Activated T-cell treated with anti-CD3 and anti-CD28 coated beads, Interleukin-2, amount 50 U/mL, for 72 hours (primary cell): Measurements from ENCODE around the gene LRRN2. TPM values are rescaled to one million over a fixed set of nuclear protein-coding genes. Genes with fewer than 3 reads are reported as not detected.
"Not testable (repeated sequence)": the region's sequence is repeated elsewhere in the genome, so short reads cannot be mapped to it uniquely, and the experiment has no call there.

Source experiments
- ATAC-seq, 2 donors: fragments of 150-1000 bp; cut with Tn5 transposase; replicated peaks in 1 of 2; 2 replicates each; pipeline ENCODE4 v1.10.0; 2021; ENCODE audit warnings: moderate library complexity in 2 of 2, mild to moderate bottlenecking in 1 of 2
- DNase-seq, 2 donors: peaks; one replicate each; pipeline ENCODE4 v3.0.0; 2021 to 2022; ENCODE audit warnings: mixed read lengths in 1 of 2
- H3K27ac Mint-ChIP-seq: one replicate; pipeline ENCODE4 v1.8.0; 2022; ENCODE audit warnings: mild to moderate bottlenecking, moderate library complexity, mixed read lengths
- H3K27me3 Mint-ChIP-seq: one replicate; pipeline ENCODE4 v1.8.0; 2022; ENCODE audit warnings: low read depth, mixed read lengths
- H3K36me3 Mint-ChIP-seq, 2 donors: one replicate each; pipeline ENCODE4 v1.8.0; 2022; ENCODE audit warnings: mixed read lengths in 2 of 2, mild to moderate bottlenecking in 1 of 2; ENCODE audit not compliant: insufficient read depth in 2 of 2
- H3K4me1 Mint-ChIP-seq: one replicate; pipeline ENCODE4 v1.8.0; 2022; ENCODE audit warnings: low read depth, mixed read lengths
- H3K4me3 Mint-ChIP-seq, 2 donors: one replicate each; pipeline ENCODE4 v1.8.0; 2022; ENCODE audit warnings: mild to moderate bottlenecking in 2 of 2, mixed read lengths in 2 of 2, moderate library complexity in 2 of 2
- H3K9me3 Mint-ChIP-seq, 2 donors: one replicate each; pipeline ENCODE4 v1.8.0; 2022; ENCODE audit warnings: mixed read lengths in 2 of 2
- total RNA-seq, 2 donors: library from RNA; stranded (reverse); gene quantifications; one replicate each; pipeline ENCODE4 v1.2.3, GENCODE V29; 2022

The LRRN2 gene
- total RNA-seq, 2 donors from 2014 or later, result not detected

DNA sequence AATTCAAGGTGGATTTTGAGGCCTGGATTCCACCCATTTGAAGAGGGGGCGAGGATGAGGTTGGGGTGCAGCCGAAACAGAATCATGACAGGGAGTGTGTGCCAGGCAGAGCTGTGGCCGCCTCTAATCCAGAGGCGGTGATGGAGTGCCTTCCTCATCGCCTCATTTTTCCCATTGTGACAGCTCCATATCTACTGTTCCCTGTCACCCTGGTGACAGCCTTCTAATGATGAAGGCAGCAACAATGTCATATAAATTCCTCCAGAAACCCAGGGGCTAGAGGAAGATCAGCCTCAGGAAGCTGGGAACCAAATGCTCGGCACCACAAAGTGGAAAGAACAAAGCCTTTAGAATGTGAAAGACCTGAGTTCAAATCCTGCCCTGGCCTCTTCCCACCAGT is 42.0 kb downstream of the LRRN2 start:
- no peaks in the 10 kb centered on the region for H3K36me3 Mint-ChIP-seq
- no peak for ATAC-seq
- H3K4me1 Mint-ChIP-seq, result peaks cover 6% of the 10 kb centered on the region
- H3K4me3 Mint-ChIP-seq, result no peak overlapping the region
- no peak for DNase-seq
- peaks cover 5% of the 10 kb centered on the region for H3K27me3 Mint-ChIP-seq
- no peak overlapping the region for H3K27ac Mint-ChIP-seq
- H3K9me3 Mint-ChIP-seq, result no peaks in the 10 kb centered on the region

DNA sequence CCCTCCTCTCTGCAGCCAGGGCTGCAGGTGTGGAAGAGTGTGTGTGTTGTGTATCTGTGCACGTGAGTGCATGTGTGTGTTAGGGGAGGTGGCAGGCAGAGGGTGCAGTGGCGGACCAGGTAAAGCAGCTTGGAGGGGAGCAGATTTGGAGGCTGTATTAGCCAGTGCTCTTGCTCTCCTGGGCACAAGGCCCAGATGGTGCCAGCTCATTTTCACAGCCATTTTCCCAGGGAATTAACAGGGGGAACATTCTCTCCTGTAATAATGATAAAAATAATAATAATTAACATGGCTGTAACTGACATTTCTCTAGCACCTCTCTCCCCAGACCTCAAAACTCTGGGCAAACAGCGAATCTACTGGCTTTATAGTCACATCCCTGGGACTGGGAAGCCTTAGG is 43.6 kb downstream of the LRRN2 start:
- Mint-ChIP-seq H3K9me3 (no peaks in the 10 kb centered on the region), H3K27me3 (peaks cover 5% of the 10 kb centered on the region), H3K36me3 (no peaks in the 10 kb centered on the region), H3K4me1 (no peaks in the 10 kb centered on the region), H3K4me3 (no peak overlapping the region), H3K27ac (no peak overlapping the region)
- no peak for DNase-seq
- ATAC-seq, result no peak

DNA sequence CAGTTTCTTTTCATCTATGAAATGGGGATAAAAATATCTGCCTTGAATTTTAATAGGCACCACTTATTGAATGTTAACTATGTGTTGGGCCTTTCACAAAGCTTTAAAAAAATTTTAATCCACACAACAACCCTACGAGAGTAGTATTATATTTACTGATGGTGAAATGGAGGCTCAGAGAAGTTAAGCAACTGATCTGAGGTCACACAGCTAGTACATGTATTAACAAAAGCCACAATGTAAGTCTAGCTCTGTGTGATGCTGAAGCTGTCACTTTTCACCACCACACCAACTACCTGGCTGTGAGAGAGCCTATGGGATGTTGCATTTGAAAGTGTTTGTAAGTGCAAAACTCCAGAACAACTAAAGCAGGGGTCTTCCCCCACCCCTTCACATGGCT is 44.1 kb downstream of the LRRN2 start:
- DNase-seq (no peak), ATAC-seq (no peak)
- Mint-ChIP-seq H3K4me1 (no peaks in the 10 kb centered on the region), H3K27me3 (peaks cover 5% of the 10 kb centered on the region), H3K27ac (no peak overlapping the region), H3K4me3 (no peak overlapping the region), H3K9me3 (no peaks in the 10 kb centered on the region), H3K36me3 (no peaks in the 10 kb centered on the region)

DNA sequence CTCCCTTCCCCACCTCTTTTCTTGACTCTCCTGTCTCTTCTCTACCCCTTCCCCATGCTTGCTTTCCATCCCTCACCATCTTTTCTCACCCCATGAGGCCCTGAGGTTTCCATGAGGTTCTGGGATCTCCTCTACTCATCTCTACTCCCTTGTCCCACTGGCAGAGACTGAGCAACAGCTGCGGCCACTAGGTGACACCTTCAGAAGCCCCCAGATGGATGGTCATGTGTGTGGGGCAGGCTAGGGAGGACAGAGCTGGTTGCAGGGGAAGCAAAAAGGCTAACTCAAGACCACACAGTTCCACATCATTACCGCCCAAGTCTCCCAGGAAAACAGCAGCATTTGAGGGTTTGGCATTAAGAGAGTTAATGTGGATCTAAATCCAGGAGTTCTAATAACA is 45.0 kb downstream of the LRRN2 start:
- Mint-ChIP-seq H3K27ac (no peak overlapping the region), H3K4me1 (no peaks in the 10 kb centered on the region), H3K27me3 (peaks cover 12% of the 10 kb centered on the region), H3K4me3 (no peak overlapping the region), H3K36me3 (no peaks in the 10 kb centered on the region), H3K9me3 (no peaks in the 10 kb centered on the region)
- no peak for DNase-seq
- no peak for ATAC-seq

DNA sequence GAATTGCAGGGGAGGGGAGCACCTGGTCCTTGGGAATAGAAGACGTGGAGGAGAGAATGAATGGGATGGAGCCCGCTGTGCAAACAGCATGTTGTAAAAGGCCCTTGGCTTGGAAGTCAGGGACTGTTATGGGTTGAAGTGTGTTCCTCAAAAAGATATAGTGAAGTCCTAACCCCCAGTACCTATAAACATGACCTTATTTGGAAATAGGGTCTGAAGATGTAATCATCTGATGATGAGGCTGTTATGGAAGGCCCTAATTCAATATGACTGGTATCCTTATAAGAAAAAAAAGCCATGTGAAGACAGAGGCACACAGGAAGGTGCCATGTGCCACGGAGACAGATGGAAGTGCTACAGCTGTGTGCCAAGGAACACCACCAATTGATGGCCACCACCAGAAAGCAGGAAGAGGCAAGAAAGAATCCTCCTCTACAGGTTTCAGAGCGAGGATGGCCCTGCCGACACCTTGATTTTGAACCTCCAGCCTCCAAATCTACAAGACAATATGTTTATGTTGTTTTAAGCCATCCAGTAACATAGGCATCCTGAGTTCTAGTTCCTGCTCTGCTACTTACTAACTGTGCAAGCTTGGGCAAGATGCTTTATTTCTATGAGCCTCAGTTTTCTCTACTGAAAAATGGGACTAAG is 51.2 kb downstream of the LRRN2 start:
- no peaks in the 10 kb centered on the region for H3K9me3 Mint-ChIP-seq
- H3K4me3 Mint-ChIP-seq, result no peak overlapping the region
- peaks cover 24% of the 10 kb centered on the region for H3K27me3 Mint-ChIP-seq
- no peaks in the 10 kb centered on the region for H3K4me1 Mint-ChIP-seq
- H3K36me3 Mint-ChIP-seq, result no peaks in the 10 kb centered on the region
- ATAC-seq (no peak), DNase-seq (no peak)
- no peak overlapping the region for H3K27ac Mint-ChIP-seq

DNA sequence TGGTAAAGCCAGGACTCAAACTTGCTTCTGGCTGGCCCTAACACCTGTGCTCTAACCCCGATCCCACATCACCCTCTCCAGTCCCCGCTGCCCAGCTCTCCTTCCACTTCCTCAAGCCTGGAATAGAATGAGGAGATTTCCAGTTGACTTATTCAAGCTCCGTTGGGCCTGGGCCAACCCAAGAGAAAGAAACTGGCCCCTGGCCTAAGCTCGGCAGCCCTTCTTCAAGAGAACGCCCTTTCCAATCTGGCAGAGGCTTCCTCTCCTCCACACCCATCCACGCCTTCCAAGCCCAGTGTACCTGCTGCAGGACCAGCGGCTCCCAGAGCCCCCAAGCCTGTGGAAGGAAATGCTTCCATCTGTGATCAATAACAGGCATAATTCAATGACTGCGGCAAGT is 51.9 kb downstream of the LRRN2 start:
- DNase-seq (no peak), ATAC-seq (no peak)
- Mint-ChIP-seq H3K9me3 (no peaks in the 10 kb centered on the region), H3K4me1 (no peaks in the 10 kb centered on the region), H3K36me3 (no peaks in the 10 kb centered on the region), H3K27me3 (peaks cover 24% of the 10 kb centered on the region), H3K27ac (no peak overlapping the region), H3K4me3 (no peak overlapping the region)

DNA sequence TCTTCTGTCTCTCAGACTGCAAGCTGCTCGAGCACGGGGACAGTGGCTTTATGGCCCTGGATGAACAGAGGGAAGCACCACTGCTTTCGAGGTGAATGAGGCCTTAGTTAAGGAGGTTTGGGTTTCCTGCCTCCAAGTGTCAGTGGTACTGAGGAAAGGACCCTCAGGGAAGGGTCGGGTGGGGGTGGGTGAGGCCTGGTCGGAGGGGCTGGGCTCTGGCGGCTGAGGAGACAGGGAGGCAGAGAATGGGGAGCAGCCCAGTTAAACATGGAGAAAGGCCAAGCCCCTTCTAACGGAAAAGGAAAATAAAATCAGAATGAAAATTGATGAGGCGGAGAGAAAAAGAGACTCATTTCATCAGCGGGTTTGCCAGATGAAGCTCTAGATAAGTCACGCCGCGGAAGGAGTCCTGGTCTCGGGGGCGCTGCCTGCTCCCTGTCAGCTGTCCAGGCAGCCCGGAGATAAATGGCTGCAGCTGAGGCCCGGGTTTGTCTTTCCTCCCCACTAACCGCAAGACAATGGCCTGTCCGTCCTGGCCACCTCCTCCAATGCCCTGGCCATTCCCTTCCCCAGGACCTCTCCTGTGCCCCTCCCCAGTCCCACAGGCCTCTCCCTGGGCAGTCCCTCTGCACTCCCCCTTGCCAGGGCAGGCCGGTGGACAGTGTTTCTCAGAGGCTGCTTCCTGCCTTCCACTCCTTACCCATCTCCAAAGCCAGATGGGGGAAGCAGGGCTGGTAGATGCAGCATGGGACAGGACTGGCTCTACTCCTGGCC is 55.2 kb downstream of the LRRN2 start:
- ATAC-seq (no peak), DNase-seq (no peak)
- Mint-ChIP-seq H3K9me3 (no peaks in the 10 kb centered on the region), H3K4me1 (no peaks in the 10 kb centered on the region), H3K36me3 (no peaks in the 10 kb centered on the region), H3K27me3 (peaks cover 14% of the 10 kb centered on the region), H3K27ac (no peak overlapping the region), H3K4me3 (no peak overlapping the region)

DNA sequence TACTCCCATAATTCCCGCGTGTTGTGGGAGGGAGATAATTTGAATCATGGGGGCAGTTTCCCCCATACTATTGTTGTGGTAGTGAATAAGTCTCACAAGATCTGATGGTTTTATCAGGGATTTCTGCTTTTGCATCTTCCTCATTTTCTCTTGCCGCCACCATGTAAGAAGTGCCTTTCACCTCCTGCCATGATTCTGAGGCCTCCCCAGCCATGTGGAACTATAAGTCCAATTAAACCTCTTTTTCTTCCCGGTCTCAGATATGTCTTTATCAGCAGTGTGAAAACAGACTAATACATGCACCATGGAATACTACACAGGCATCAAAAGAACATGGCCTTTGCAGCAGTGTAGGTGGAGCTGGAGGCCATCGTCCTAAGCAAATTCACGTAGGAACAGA is 56.1 kb downstream of the LRRN2 start:
- not testable (repeated sequence) for H3K36me3 Mint-ChIP-seq, H3K27ac Mint-ChIP-seq, H3K4me1 Mint-ChIP-seq, H3K9me3 Mint-ChIP-seq, DNase-seq, ATAC-seq, H3K4me3 Mint-ChIP-seq
- peaks cover 14% of the 10 kb centered on the region for H3K27me3 Mint-ChIP-seq

DNA sequence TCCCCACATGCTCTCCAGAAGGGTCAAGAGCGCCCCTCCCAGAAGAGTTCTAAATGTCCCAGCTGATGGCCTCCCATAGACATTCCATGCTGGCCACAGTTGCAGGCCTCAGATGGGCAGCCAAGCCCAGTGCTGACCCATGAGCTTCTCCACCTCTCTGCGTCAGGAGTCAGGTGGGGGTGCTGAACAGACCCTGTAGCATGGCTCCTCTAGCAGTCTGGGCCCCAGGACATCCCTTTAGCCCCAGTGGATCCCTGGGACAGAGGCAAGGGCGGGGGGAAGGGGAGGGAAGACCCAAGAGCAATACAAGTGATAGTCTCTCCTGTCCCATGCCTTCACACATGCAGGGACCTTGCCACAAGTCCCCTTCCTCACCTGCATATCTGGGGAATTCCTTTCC is 56.7 kb downstream of the LRRN2 start:
- ATAC-seq, result no peak
- Mint-ChIP-seq H3K9me3 (no peaks in the 10 kb centered on the region), H3K4me3 (no peak overlapping the region), H3K27me3 (peaks cover 14% of the 10 kb centered on the region), H3K27ac (no peak overlapping the region), H3K4me1 (no peaks in the 10 kb centered on the region), H3K36me3 (no peaks in the 10 kb centered on the region)
- no peak for DNase-seq

DNA sequence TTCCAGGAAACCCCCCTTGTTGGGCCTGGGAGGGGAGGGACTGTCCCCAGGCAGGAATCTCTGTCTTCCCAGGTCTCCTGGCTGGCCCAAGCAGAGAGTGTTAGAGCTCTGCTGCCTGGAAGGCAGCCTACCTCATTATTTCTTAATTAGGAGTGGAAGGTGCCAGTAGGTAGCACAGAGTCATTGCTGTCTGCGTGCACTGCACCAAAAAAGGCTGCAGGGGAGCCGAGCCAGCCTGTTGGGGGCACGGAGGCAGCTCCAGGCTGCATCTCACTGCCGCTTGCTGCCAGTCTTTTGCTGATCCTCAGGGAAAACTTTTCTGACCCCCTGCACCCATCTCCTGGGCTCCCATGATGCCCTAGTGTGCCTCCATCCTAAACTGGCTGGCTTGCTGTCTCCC is 58.1 kb downstream of the LRRN2 start:
- H3K36me3 Mint-ChIP-seq, result no peaks in the 10 kb centered on the region
- DNase-seq (no peak), ATAC-seq (no peak)
- H3K9me3 Mint-ChIP-seq, result no peaks in the 10 kb centered on the region
- no peak overlapping the region for H3K4me3 Mint-ChIP-seq
- no peak overlapping the region for H3K27ac Mint-ChIP-seq
- H3K27me3 Mint-ChIP-seq, result peaks cover 14% of the 10 kb centered on the region
- no peaks in the 10 kb centered on the region for H3K4me1 Mint-ChIP-seq

DNA sequence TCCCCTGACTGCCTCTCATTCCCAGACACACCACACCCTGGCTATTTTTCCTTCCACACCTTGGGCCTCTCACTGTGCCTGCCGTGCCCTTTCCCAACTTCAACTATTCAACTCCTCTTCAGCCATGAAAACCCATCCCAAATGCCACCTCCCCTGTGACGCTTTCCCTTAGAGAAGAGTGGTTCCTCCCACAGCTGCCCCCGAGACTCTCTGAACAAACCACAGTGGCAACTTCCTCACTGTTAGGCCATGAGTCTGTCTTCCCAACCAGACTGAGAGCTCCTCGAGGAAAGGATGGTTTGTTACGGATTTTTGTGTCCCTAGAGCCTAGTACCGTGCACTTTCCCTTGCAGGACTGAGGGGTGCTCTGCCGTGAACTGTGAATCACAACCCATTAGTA is 59.2 kb downstream of the LRRN2 start:
- DNase-seq (no peak), ATAC-seq (no peak)
- Mint-ChIP-seq H3K9me3 (no peaks in the 10 kb centered on the region), H3K4me1 (no peaks in the 10 kb centered on the region), H3K27me3 (peaks cover 8% of the 10 kb centered on the region), H3K27ac (no peak overlapping the region), H3K36me3 (no peaks in the 10 kb centered on the region), H3K4me3 (no peak overlapping the region)

DNA sequence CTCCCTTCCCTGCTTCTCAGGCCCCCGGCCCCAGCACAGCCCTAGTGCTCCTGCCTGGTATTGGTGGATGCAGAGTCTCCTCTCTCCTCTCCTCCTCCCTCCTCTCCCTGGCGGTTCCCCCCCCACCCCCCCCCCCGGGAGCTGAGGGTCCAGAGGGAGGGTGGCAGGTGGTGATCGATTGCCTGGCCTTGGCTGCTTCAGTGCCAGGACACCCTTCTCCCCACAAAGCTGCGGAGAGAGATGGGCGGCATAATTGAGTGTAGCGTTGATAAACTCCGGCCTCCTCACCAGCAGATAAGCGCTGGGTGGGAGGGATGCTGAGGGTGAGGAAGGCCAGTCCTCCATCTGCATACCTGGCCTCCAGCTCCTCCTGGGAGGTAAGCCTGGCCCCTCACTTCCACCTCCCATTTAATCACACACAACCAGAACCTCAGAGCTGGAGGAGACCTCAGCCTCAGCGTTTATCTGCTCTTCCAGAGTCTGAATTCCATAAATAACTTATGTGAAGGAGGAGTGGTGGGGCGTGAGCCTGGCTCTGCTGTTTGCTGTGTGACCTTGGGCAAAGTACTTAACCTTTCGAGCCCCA is 60.8 kb downstream of the LRRN2 start:
- H3K4me3 Mint-ChIP-seq, result no peak overlapping the region
- no peak overlapping the region for H3K27ac Mint-ChIP-seq
- DNase-seq (no peak), ATAC-seq (no peak)
- H3K27me3 Mint-ChIP-seq, result no peaks in the 10 kb centered on the region
- H3K9me3 Mint-ChIP-seq, result no peaks in the 10 kb centered on the region
- H3K4me1 Mint-ChIP-seq, result no peaks in the 10 kb centered on the region
- H3K36me3 Mint-ChIP-seq, result no peaks in the 10 kb centered on the region

DNA sequence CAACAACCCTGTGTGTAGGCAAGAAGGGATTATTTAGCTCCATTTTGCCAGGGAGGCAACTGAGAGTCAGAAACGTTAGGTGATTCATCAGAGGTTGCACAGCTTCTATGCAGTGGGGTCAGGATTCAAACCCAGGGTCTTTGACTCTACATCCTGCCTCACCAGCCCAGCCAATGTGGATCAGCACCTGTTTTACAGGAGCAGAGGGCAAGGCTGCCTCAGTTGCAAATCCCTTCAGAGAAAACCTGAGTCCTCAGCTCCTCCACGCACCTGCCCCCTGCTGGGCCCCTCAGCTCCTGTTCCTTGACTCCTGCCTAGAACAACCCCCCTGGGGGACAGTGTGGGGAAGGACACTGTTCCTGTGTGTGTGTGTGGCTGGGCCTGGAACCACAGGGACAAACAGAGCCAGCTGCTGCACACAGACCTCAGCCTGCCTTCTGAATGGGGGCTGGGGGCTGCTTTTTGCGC is 61.6 kb downstream of the LRRN2 start:
- Mint-ChIP-seq H3K27me3 (no peaks in the 10 kb centered on the region), H3K27ac (no peak overlapping the region), H3K36me3 (no peaks in the 10 kb centered on the region), H3K4me1 (no peaks in the 10 kb centered on the region), H3K9me3 (no peaks in the 10 kb centered on the region), H3K4me3 (no peak overlapping the region)
- ATAC-seq (peak in 1 of 2 donors; percentile 34), DNase-seq (no peak)
